ENCODE measurements around the gene THBS3. TPM values are rescaled to one million over a fixed set of nuclear protein-coding genes. Genes with fewer than 3 reads are reported as not detected.

Gene THBS3
- total RNA-seq, 1 experiment from 2014 or later, result 6.2 TPM

GRCh38 chr1:155242805-155243358 lies 35.2 kb upstream of the THBS3 start:
- no TSS peak for BruUV-seq (replicated peaks)
- Histone ChIP-seq H3K36me3 (ENCODE audit: control insufficient read depth, insufficient read depth, low read length) (no peaks in the 10 kb centered on the region), H3K27me3 (replicated peaks; ENCODE audit: control insufficient read depth, insufficient read depth, low read length) (no peaks in the 10 kb centered on the region), H3K9me3 (no peaks in the 10 kb centered on the region), H3K4me3 (ENCODE audit: low read depth, low read length) (peak overlapping the region; percentile 70), H3K4me1 (peaks cover 6% of the 10 kb centered on the region; the same call in 1 of the 2 replicates)
- intact Hi-C loops (cut with micrococcal nuclease; ENCODE audit: unreplicated experiment), result loop anchor here (5.0 kb wide), 1 partner anchor 51 kb away; no protein-coding TSS in a partner anchor
- H3K36me3 Mint-ChIP-seq (ENCODE audit: insufficient read depth, unreplicated experiment), result peaks cover 17% of the 10 kb centered on the region
- peak in 1 of 2 experiments; percentile 23 for DNase-seq
- no peaks in the 10 kb centered on the region for H3K9me3 Mint-ChIP-seq (ENCODE audit: unreplicated experiment)
- peak overlapping the region; percentile 31 for H3K27ac Mint-ChIP-seq (ENCODE audit: unreplicated experiment)
- TF ChIP-seq, protein P1, sequence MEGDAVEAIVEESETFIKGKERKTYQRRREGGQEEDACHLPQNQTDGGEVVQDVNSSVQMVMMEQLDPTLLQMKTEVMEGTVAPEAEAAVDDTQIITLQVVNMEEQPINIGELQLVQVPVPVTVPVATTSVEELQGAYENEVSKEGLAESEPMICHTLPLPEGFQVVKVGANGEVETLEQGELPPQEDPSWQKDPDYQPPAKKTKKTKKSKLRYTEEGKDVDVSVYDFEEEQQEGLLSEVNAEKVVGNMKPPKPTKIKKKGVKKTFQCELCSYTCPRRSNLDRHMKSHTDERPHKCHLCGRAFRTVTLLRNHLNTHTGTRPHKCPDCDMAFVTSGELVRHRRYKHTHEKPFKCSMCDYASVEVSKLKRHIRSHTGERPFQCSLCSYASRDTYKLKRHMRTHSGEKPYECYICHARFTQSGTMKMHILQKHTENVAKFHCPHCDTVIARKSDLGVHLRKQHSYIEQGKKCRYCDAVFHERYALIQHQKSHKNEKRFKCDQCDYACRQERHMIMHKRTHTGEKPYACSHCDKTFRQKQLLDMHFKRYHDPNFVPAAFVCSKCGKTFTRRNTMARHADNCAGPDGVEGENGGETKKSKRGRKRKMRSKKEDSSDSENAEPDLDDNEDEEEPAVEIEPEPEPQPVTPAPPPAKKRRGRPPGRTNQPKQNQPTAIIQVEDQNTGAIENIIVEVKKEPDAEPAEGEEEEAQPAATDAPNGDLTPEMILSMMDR (IDR thresholded peaks at IDR 0.05; ENCODE audit: insufficient read depth in 1 of 2, low read depth in 1 of 2, low read length in 1 of 2, severe bottlenecking in 1 of 2, unreplicated experiment in 1 of 2), result no peak
- peaks cover 24% of the 10 kb centered on the region for H3K4me1 Mint-ChIP-seq (ENCODE audit: low read depth, unreplicated experiment)
- H3K4me3 Mint-ChIP-seq (ENCODE audit: unreplicated experiment), result peak overlapping the region; percentile 70
- peaks cover 3% of the 10 kb centered on the region for H3K27me3 Mint-ChIP-seq (ENCODE audit: insufficient read depth, unreplicated experiment)
- CTCF ChIA-PET, result no interaction called here
- POLR2A ChIA-PET, result no interaction called here

GRCh38 chr1:155241841-155242264 lies 34.2 kb upstream of the THBS3 start:
- Mint-ChIP-seq H3K27ac (ENCODE audit: unreplicated experiment) (peak overlapping the region; percentile 74), H3K27me3 (ENCODE audit: insufficient read depth, unreplicated experiment) (peaks cover 3% of the 10 kb centered on the region), H3K4me3 (ENCODE audit: unreplicated experiment) (peak overlapping the region; percentile 71), H3K4me1 (ENCODE audit: low read depth, unreplicated experiment) (peaks cover 24% of the 10 kb centered on the region), H3K9me3 (ENCODE audit: unreplicated experiment) (no peaks in the 10 kb centered on the region), H3K36me3 (ENCODE audit: insufficient read depth, unreplicated experiment) (peaks cover 17% of the 10 kb centered on the region)
- DNase-seq, result no peak
- BruUV-seq (replicated peaks), result no TSS peak
- Histone ChIP-seq H3K27me3 (replicated peaks; ENCODE audit: control insufficient read depth, insufficient read depth, low read length) (no peaks in the 10 kb centered on the region), H3K36me3 (ENCODE audit: control insufficient read depth, insufficient read depth, low read length) (no peaks in the 10 kb centered on the region), H3K4me1 (peaks cover 6% of the 10 kb centered on the region; the same call in 1 of the 2 replicates), H3K4me3 (ENCODE audit: low read depth, low read length) (no peak overlapping the region), H3K9me3 (no peaks in the 10 kb centered on the region)
- TF ChIP-seq, protein P1 (IDR thresholded peaks at IDR 0.05; ENCODE audit: insufficient read depth in 1 of 2, low read depth in 1 of 2, low read length in 1 of 2, severe bottlenecking in 1 of 2, unreplicated experiment in 1 of 2), result no peak
- ChIA-PET POLR2A (no interaction called here), CTCF (interaction anchor here (0.6 to 1.3 kb wide), 2 partner anchors 35 to 75 kb away, joined by 3 to 6 read pairs; no protein-coding TSS in a partner anchor)
- intact Hi-C loops (cut with micrococcal nuclease; ENCODE audit: unreplicated experiment), result loop anchor here (5.0 kb wide), 1 partner anchor 50 kb away; no protein-coding TSS in a partner anchor

- H3K36me3 ChIP-seq (ENCODE audit: control insufficient read depth, insufficient read depth, low read length), result no peaks in the 10 kb centered on the region
- TF ChIP-seq, protein P1 (IDR thresholded peaks at IDR 0.05; ENCODE audit: insufficient read depth in 1 of 2, low read depth in 1 of 2, low read length in 1 of 2, severe bottlenecking in 1 of 2, unreplicated experiment in 1 of 2), result no peak
- H3K9me3 ChIP-seq, result no peaks in the 10 kb centered on the region
- Mint-ChIP-seq H3K36me3 (ENCODE audit: insufficient read depth, unreplicated experiment) (peaks cover 17% of the 10 kb centered on the region), H3K27me3 (ENCODE audit: insufficient read depth, unreplicated experiment) (peaks cover 3% of the 10 kb centered on the region), H3K9me3 (ENCODE audit: unreplicated experiment) (no peaks in the 10 kb centered on the region), H3K27ac (ENCODE audit: unreplicated experiment) (peak overlapping the region; percentile 74), H3K4me1 (ENCODE audit: low read depth, unreplicated experiment) (peaks cover 24% of the 10 kb centered on the region), H3K4me3 (ENCODE audit: unreplicated experiment) (peak overlapping the region; percentile 71)
- CTCF ChIA-PET, result interaction anchor here (0.6 to 1.3 kb wide), 3 partner anchors 9 to 74 kb away, joined by 3 to 6 read pairs (median 3); no protein-coding TSS in a partner anchor
- H3K4me1 ChIP-seq, result peaks cover 6% of the 10 kb centered on the region; the same call in 1 of the 2 replicates
- POLR2A ChIA-PET, result interaction anchor here (0.6 kb wide), 1 partner anchor 15 kb away, joined by 4 read pairs; no protein-coding TSS in a partner anchor
- H3K4me3 ChIP-seq (ENCODE audit: low read depth, low read length), result peak overlapping the region; percentile 25
- peak; percentile 77 to 80 for DNase-seq
- no TSS peak for BruUV-seq (replicated peaks)
- H3K27me3 ChIP-seq (replicated peaks; ENCODE audit: control insufficient read depth, insufficient read depth, low read length), result no peaks in the 10 kb centered on the region
- intact Hi-C loops (cut with micrococcal nuclease; ENCODE audit: unreplicated experiment), result loop anchor here (5.0 kb wide), 1 partner anchor 49 kb away; no protein-coding TSS in a partner anchor
Observed at GRCh38 chr1:155241069-155241679, 33.5 kb upstream of the THBS3 start.

All from Caco-2 (cell line).